Measurements from ENCODE around the gene PSMD2.
A peak's percentile ranks its signal among the peaks of the same experiment; 100 is the strongest.

- TF ChIP-seq POLR2A (IDR thresholded peaks at IDR 0.05; ENCODE audit: low read length) (peak; percentile 14), GATA1 (IDR thresholded peaks at IDR 0.05; ENCODE audit: low read depth, low read length) (no peak)
Measured at GRCh38 chr3:184343200-184343876, 44.3 kb downstream of the PSMD2 start.
